MM.1S (cell line): ENCODE data around the gene PKHD1.

Experiments used
- DNase-seq: peaks from one replicate; pipeline ENCODE4 v3.0.0-alpha.2; 2015
- H2AFZ ChIP-seq: fragments of 300-600 bp; sonication (generic); 2 replicates; pipeline ENCODE4 v1.6.0; 2016; ENCODE audit warnings: antibody characterized with exemption, low read length
- H3F3A ChIP-seq: fragments of 300-600 bp; sonication (generic); 2 replicates; pipeline ENCODE4 v1.6.1; 2016; ENCODE audit warnings: mild to moderate bottlenecking, antibody characterized with exemption, low read length, moderate library complexity, mixed read lengths; ENCODE audit not compliant: insufficient read depth
- H3K27ac ChIP-seq: fragments of 300-600 bp; sonication (generic); 2 replicates; pipeline ENCODE4 v1.5.1; 2016; ENCODE audit warnings: mild to moderate bottlenecking, low read length
- H3K27me3 ChIP-seq: fragments of 300-600 bp; sonication (generic); replicated peaks from 2 replicates; pipeline ENCODE4 v1.6.0; 2016; ENCODE audit warnings: low read length; ENCODE audit not compliant: insufficient read depth
- H3K36me3 ChIP-seq: fragments of 300-600 bp; sonication (generic); replicated peaks from 2 replicates; pipeline ENCODE4 v1.6.1; 2016; ENCODE audit warnings: mild to moderate bottlenecking, low read length, mixed read lengths; ENCODE audit not compliant: insufficient read depth
- H3K4me1 ChIP-seq: fragments of 300-600 bp; sonication (generic); 2 replicates; pipeline ENCODE4 v1.6.1; 2016; ENCODE audit warnings: low read length, mixed read lengths
- H3K4me2 ChIP-seq: fragments of 300-600 bp; sonication (generic); 2 replicates; pipeline ENCODE4 v1.6.0; 2016; ENCODE audit warnings: low read depth, low read length
- H3K4me3 ChIP-seq: fragments of 300-600 bp; sonication (generic); 2 replicates; pipeline ENCODE4 v1.5.1; 2016; ENCODE audit warnings: low read length, mixed read lengths
- H3K79me2 ChIP-seq: fragments of 300-600 bp; sonication (generic); 2 replicates; pipeline ENCODE4 v1.6.1; 2016; ENCODE audit warnings: mixed run types, low read length, mixed read lengths
- H3K9ac ChIP-seq: fragments of 300-600 bp; sonication (generic); 2 replicates; pipeline ENCODE4 v1.6.1; 2016; ENCODE audit warnings: low read length, mixed read lengths
- H3K9me2 ChIP-seq: fragments of 300-600 bp; sonication (generic); replicated peaks from 2 replicates; pipeline ENCODE4 v1.6.1; 2016; ENCODE audit warnings: mild to moderate bottlenecking, low read length, mixed read lengths; ENCODE audit not compliant: insufficient read depth
- H3K9me3 ChIP-seq: fragments of 300-600 bp; sonication (generic); replicated peaks from 2 replicates; pipeline ENCODE4 v1.6.1; 2016; ENCODE audit warnings: mild to moderate bottlenecking, low read length, mixed read lengths; ENCODE audit not compliant: insufficient read depth
- H4K20me1 ChIP-seq: fragments of 300-600 bp; sonication (generic); 2 replicates; pipeline ENCODE4 v1.6.1; 2016; ENCODE audit warnings: mild to moderate bottlenecking, low read length, moderate library complexity, mixed read lengths; ENCODE audit not compliant: insufficient read depth
- CTCF ChIP-seq: fragments of 300-600 bp; sonication (generic); IDR thresholded peaks from 2 replicates; pipeline ENCODE4 v1.5.1; 2016; ENCODE audit warnings: antibody characterized with exemption, low read length, mixed read lengths
- EZH2 ChIP-seq: fragments of 300-600 bp; sonication (generic); optimal IDR thresholded peaks from 2 replicates; pipeline ENCODE3; 2017; ENCODE audit warnings: low read depth, mild to moderate bottlenecking, antibody characterized with exemption, low read length, mixed read lengths
- EZH2phosphoT487 ChIP-seq: fragments of 300-600 bp; sonication (generic); IDR thresholded peaks from 2 replicates; pipeline ENCODE4 v1.6.1; 2018; ENCODE audit warnings: antibody characterized with exemption, low read length

The PKHD1 gene

GRCh38 chr6:51608383-51608782 lies 479.0 kb downstream of the PKHD1 start:
- H3K36me3 ChIP-seq, result no peaks in the 10 kb centered on the region
- no peak for DNase-seq

GRCh38 chr6:51600514-51600913 lies 486.9 kb downstream of the PKHD1 start:
- no peak overlapping the region for H2AFZ ChIP-seq
- no peaks in the 10 kb centered on the region for H4K20me1 ChIP-seq
- no peaks in the 10 kb centered on the region for H3K27me3 ChIP-seq
- H3K4me2 ChIP-seq, result no peak overlapping the region
- DNase-seq, result no peak
- H3K4me3 ChIP-seq, result no peak overlapping the region
- H3K79me2 ChIP-seq, result no peaks in the 10 kb centered on the region
- TF ChIP-seq EZH2 (no peak), EZH2phosphoT487 (no peak)
- no peak overlapping the region for H3K9ac ChIP-seq
- H3F3A ChIP-seq, result no peaks in the 10 kb centered on the region
- no peaks in the 10 kb centered on the region for H3K36me3 ChIP-seq
- no peaks in the 10 kb centered on the region for H3K9me3 ChIP-seq
- H3K4me1 ChIP-seq, result no peaks in the 10 kb centered on the region
- H3K27ac ChIP-seq, result no peak overlapping the region
- H3K9me2 ChIP-seq, result no peaks in the 10 kb centered on the region

More at GRCh38 chr6:51608383-51608782, 479.0 kb downstream of the PKHD1 start:
- Histone ChIP-seq H3F3A (no peaks in the 10 kb centered on the region), H3K79me2 (no peaks in the 10 kb centered on the region), H2AFZ (no peak overlapping the region), H3K4me1 (no peaks in the 10 kb centered on the region), H3K9me2 (no peaks in the 10 kb centered on the region), H3K27me3 (no peaks in the 10 kb centered on the region), H3K27ac (no peak overlapping the region), H3K4me3 (no peak overlapping the region), H3K9me3 (no peaks in the 10 kb centered on the region), H3K4me2 (no peak overlapping the region), H3K9ac (no peak overlapping the region), H4K20me1 (no peaks in the 10 kb centered on the region)
- no peak for TF ChIP-seq CTCF
- TF ChIP-seq EZH2phosphoT487, result no peak
- TF ChIP-seq EZH2, result no peak

- Histone ChIP-seq H3K9me2 (no peaks in the 10 kb centered on the region), H3K79me2 (no peaks in the 10 kb centered on the region), H3K9me3 (no peaks in the 10 kb centered on the region), H4K20me1 (no peaks in the 10 kb centered on the region), H3K4me2 (no peak overlapping the region), H3K36me3 (no peaks in the 10 kb centered on the region), H3K27ac (no peak overlapping the region), H3K4me1 (no peaks in the 10 kb centered on the region), H3F3A (no peaks in the 10 kb centered on the region), H2AFZ (no peak overlapping the region), H3K27me3 (no peaks in the 10 kb centered on the region), H3K9ac (no peak overlapping the region), H3K4me3 (no peak overlapping the region)
- DNase-seq, result no peak
- TF ChIP-seq EZH2phosphoT487 (no peak), EZH2 (no peak), CTCF (no peak)
Observed at GRCh38 chr6:51598171-51598570, 489.2 kb downstream of the PKHD1 start.

GRCh38 chr6:51594981-51595380 lies 492.4 kb downstream of the PKHD1 start:
- Histone ChIP-seq H3K79me2 (no peaks in the 10 kb centered on the region), H3K36me3 (no peaks in the 10 kb centered on the region), H3K4me1 (no peaks in the 10 kb centered on the region), H4K20me1 (no peaks in the 10 kb centered on the region), H3K9ac (no peak overlapping the region), H3K9me2 (no peaks in the 10 kb centered on the region), H3K9me3 (no peaks in the 10 kb centered on the region), H3K27me3 (no peaks in the 10 kb centered on the region), H3K4me2 (no peak overlapping the region), H3F3A (no peaks in the 10 kb centered on the region), H2AFZ (no peak overlapping the region), H3K27ac (no peak overlapping the region), H3K4me3 (no peak overlapping the region)
- TF ChIP-seq EZH2phosphoT487 (no peak), EZH2 (no peak), CTCF (no peak)
- no peak for DNase-seq
